Esophagus squamous epithelium (tissue), 5 donors: Measurements from ENCODE around the gene VAV2. TPM values are rescaled to one million over a fixed set of nuclear protein-coding genes. Genes with fewer than 3 reads are reported as not detected.

Source experiments
- DNase-seq: peaks from one replicate; lab custom pipeline; 2025; lab: John Stamatoyannopoulos, UW
- H3K27ac ChIP-seq, 4 donors: fragments of 200-600 bp; sonication (generic); one replicate each; pipeline ENCODE4 v1.5.1; 2016 to 2019; ENCODE audit warnings: mild to moderate bottlenecking in 1 of 4
- H3K27me3 ChIP-seq, 4 donors: fragments of 200-600 bp; sonication (generic); 1 replicate in 3 of 4; 2 replicates in 1 of 4; pipeline versions ENCODE4 v1.5.1 to v1.6.0; 2017 to 2021; ENCODE audit warnings: antibody characterized with exemption in 1 of 4
- H3K36me3 ChIP-seq, 3 donors: fragments of 200-600 bp; sonication (generic); one replicate each; pipeline ENCODE4 v1.5.1; 2016 to 2019
- H3K4me1 ChIP-seq, 3 donors: fragments of 200-600 bp; sonication (generic); one replicate each; pipeline ENCODE4 v1.5.1; 2017 to 2019
- H3K4me3 ChIP-seq, 4 donors: fragments of 200-600 bp; sonication (generic); 1 replicate in 3 of 4; 2 replicates in 1 of 4; pipeline ENCODE4 v1.5.1; 2016 to 2019; ENCODE audit warnings: mild to moderate bottlenecking in 2 of 4, moderate library complexity in 1 of 4
- H3K9me3 ChIP-seq, 3 donors: fragments of 200-600 bp; sonication (generic); one replicate each; pipeline ENCODE4 v1.5.1; 2016 to 2019
- POLR2A ChIP-seq, 4 donors: fragments of 450-650 bp; IDR thresholded peaks; one replicate each; pipeline ENCODE4 v1.6.1; 2017; ENCODE audit warnings: antibody characterized with exemption in 4 of 4, mild to moderate bottlenecking in 4 of 4, moderate library complexity in 3 of 4
- WGBS, 2 donors: methylation state at CpG; one replicate each; pipeline ENCODE4 v1.1.5; 2018; 5-methylcytosine and 5-hydroxymethylcytosine counted together
- intact Hi-C: fragments of 100-400 bp; cut with DNase I; formaldehyde crosslinking; loops from one replicate; pipeline ENCODE4 v1.15.0; 2022
- total RNA-seq, 4 donors: library from RNA; depleted of rRNA; stranded (reverse); fragments of >200 nt; gene quantifications; one replicate each; pipeline ENCODE4 v1.1.0, GENCODE V29; 2016
- TF ChIP-seq, protein P1 (sequence below), 6 experiments: fragments of 450-650 bp in 4 of 6; fragments of 200-600 bp in 2 of 6; sonication (generic) in 2 of 6; IDR thresholded peaks; one replicate each; pipeline ENCODE4 v1.5.1; 2016 to 2019; ENCODE audit warnings: antibody characterized with exemption in 6 of 6, mild to moderate bottlenecking in 4 of 6, moderate library complexity in 4 of 6
- donor health status: DM: yes; HTN: yes; CAD: no.

The VAV2 gene
- total RNA-seq, 4 donors from 2014 or later, result 3.8 to 7.6 (median 5.7) TPM

DNA sequence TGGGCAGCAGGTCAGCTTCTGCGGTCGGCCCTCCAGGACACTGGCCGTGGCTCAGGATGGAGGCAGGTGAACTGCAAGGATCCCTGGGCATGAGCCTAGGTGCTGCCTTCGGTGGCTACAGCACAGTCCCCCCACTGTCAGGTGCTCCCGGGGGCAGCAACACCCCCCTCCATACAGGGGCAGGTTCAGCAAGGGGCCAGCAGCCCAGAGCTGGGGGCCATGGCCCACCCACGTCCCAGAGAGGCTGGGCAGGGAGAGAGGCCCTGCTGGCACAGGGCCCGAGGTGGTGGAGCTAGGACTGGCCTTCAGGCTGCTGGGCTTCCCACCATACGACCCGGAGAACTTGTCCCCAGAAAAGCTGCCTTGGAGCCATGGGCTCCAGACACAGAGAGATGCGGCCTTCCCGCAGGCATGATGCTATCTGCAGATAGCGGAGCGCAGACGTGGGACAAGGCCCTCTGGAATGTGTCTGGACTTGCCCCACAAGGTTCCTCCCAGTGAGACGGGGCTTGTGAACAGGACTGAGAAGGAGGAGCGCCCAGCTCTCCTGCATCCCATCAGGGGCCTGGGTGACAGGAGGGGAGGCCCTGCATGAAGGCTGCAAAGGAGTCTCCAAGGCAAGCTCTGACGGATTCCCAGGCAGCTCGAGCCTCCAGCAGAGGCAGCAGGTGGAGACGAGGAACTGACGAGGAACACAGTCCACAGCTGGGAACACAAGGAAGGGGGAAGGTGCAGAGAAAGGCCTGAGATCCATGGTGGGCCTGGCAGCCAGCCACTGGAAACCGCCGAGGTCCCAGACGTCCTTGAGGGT lies 111.1 kb downstream of the VAV2 start:
- intact Hi-C loops, result no loop called here
- DNase-seq, result no peak
- Histone ChIP-seq H3K4me3 (no peak overlapping the region), H3K4me1 (peaks cover 15 to 51% (median 20%) of the 10 kb centered on the region in 3 donors), H3K36me3 (no peaks in the 10 kb centered on the region), H3K9me3 (no peaks in the 10 kb centered on the region), H3K27me3 (peaks cover 0 to 7% (median 0%) of the 10 kb centered on the region in 4 donors), H3K27ac (peak overlapping the region; percentile 38 to 75 (median 55))
- 40 to 45% methylated on average over 5 to 7 of the region's 23 CpGs for WGBS, 2 donors
- no peak for TF ChIP-seq POLR2A (IDR thresholded peaks at IDR 0.05)
- TF ChIP-seq, protein P1, sequence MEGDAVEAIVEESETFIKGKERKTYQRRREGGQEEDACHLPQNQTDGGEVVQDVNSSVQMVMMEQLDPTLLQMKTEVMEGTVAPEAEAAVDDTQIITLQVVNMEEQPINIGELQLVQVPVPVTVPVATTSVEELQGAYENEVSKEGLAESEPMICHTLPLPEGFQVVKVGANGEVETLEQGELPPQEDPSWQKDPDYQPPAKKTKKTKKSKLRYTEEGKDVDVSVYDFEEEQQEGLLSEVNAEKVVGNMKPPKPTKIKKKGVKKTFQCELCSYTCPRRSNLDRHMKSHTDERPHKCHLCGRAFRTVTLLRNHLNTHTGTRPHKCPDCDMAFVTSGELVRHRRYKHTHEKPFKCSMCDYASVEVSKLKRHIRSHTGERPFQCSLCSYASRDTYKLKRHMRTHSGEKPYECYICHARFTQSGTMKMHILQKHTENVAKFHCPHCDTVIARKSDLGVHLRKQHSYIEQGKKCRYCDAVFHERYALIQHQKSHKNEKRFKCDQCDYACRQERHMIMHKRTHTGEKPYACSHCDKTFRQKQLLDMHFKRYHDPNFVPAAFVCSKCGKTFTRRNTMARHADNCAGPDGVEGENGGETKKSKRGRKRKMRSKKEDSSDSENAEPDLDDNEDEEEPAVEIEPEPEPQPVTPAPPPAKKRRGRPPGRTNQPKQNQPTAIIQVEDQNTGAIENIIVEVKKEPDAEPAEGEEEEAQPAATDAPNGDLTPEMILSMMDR (IDR thresholded peaks at IDR 0.05), result no peak

DNA sequence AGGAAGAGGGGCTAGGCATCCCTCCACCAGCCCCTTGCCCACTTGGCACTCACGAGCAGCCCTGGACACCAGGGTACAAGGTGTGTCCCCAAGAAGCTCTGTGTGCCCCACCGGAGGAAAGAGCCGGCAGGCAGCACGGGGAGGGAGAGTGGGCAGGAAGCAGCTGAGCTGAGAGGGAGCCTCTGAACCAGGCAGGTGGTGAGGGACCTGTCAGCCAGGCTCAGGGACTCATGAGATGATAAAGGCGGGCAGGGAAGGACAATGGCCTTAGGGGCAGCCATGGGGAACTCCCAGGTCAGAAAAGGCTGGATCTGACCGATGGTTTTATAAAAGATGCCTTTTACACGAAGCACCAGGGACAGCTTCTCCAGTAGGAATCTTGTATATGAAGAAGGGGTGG lies 112.0 kb downstream of the VAV2 start:
- Histone ChIP-seq H3K4me1 (peaks cover 15 to 60% (median 23%) of the 10 kb centered on the region in 3 donors), H3K27me3 (peaks cover 0 to 11% (median 0%) of the 10 kb centered on the region in 4 donors), H3K4me3 (no peak overlapping the region), H3K27ac (no peak overlapping the region), H3K9me3 (no peaks in the 10 kb centered on the region), H3K36me3 (no peaks in the 10 kb centered on the region)
- no peak for DNase-seq
- intact Hi-C loops, result no loop called here
- TF ChIP-seq, protein P1 (IDR thresholded peaks at IDR 0.05), result no peak
- TF ChIP-seq POLR2A (IDR thresholded peaks at IDR 0.05), result no peak
- 63 to 80% methylated on average over 6 of the region's 7 CpGs for WGBS, 2 donors

DNA sequence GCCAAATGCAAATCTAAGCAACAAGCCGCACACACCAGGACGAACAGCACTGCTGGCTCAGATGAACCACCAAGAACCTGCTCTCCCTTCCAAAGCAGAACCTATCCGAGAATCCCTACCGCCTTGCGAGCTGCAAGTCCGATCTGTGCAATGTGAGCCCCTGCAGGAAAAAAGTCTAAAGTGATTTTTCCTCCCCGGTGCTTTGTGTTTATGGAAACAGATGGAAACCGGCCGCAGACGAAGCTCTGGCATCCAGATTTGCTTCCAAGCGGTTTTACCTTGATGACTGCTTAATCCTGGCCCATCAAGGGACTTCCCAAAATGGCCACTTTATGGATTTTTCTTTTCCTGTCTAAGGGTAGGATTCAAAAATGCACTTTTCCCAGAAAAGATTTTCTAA lies 112.5 kb downstream of the VAV2 start:
- Histone ChIP-seq H3K36me3 (no peaks in the 10 kb centered on the region), H3K27ac (no peak overlapping the region), H3K4me1 (peaks cover 15 to 66% (median 23%) of the 10 kb centered on the region in 3 donors), H3K9me3 (no peaks in the 10 kb centered on the region), H3K4me3 (no peak overlapping the region), H3K27me3 (peaks cover 0 to 14% (median 0%) of the 10 kb centered on the region in 4 donors)
- TF ChIP-seq, protein P1 (IDR thresholded peaks at IDR 0.05), result no peak
- no peak for TF ChIP-seq POLR2A (IDR thresholded peaks at IDR 0.05)
- no peak for DNase-seq
- WGBS, 2 donors, result 83 to 85% methylated on average over 9 to 11 of the region's 11 CpGs
- intact Hi-C loops, result no loop called here

DNA sequence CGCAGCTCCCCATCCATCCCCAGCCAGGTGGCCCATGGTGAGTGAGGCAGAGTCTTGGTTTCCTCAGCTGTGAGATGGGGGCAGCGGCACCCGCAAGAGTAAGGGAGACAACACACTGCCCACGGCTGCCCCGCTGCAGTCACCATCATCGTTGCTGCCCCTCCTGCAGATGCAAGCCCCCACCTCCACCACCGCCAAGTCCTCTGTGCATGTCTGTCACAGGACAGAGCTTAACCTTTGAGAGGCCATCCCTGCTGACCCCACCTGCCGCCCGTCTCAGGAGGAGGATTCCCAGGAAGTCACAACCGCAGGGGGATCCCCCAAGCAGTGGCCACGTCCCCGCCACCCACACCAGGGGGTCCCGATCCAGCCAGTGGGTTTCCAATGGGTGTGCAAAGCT lies 113.7 kb downstream of the VAV2 start:
- Histone ChIP-seq H3K27me3 (peaks cover 0 to 25% (median 0%) of the 10 kb centered on the region in 4 donors), H3K36me3 (no peaks in the 10 kb centered on the region), H3K27ac (no peak overlapping the region), H3K9me3 (no peaks in the 10 kb centered on the region), H3K4me1 (peaks cover 22 to 74% (median 35%) of the 10 kb centered on the region in 3 donors), H3K4me3 (no peak overlapping the region)
- intact Hi-C loops, result no loop called here
- TF ChIP-seq, protein P1 (IDR thresholded peaks at IDR 0.05), result no peak
- no peak for TF ChIP-seq POLR2A (IDR thresholded peaks at IDR 0.05)
- WGBS, 2 donors, result 93 to 98% methylated on average over 3 to 5 of the region's 13 CpGs
- no peak for DNase-seq

DNA sequence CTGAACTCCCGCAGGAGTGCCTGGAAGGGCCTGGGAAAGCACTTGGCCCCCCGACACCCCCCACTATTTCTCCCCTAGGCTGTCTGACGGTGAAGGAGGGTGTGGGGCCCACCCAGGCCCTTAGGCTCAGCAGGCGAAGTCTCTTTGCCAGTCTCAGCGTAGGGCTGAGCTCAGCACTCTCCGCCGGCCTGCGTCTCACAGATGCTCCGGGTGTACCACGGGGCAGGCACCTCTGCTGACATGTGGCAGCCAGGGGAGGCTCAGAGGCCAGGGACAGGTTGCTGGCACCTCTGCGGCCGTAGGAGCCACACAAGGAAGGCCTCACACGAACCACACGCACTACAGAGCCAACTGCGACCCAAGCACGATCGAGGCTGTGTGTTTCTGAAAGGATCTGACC lies 114.2 kb downstream of the VAV2 start:
- intact Hi-C loops, result no loop called here
- Histone ChIP-seq H3K9me3 (no peaks in the 10 kb centered on the region), H3K4me1 (peaks cover 24 to 74% (median 39%) of the 10 kb centered on the region in 3 donors), H3K4me3 (no peak overlapping the region), H3K27me3 (peaks cover 0 to 30% (median 0%) of the 10 kb centered on the region in 4 donors), H3K27ac (no peak overlapping the region), H3K36me3 (no peaks in the 10 kb centered on the region)
- TF ChIP-seq POLR2A (IDR thresholded peaks at IDR 0.05), result no peak
- TF ChIP-seq, protein P1 (IDR thresholded peaks at IDR 0.05), result no peak
- no peak for DNase-seq
- 89% methylated on average over 5 of the region's 17 CpGs; no CpG with 5 or more reads in 1 of the 2 donors for WGBS, 2 donors
